H1 (cell line): ENCODE measurements around the gene GRHL3. TPM values are rescaled to one million over a fixed set of nuclear protein-coding genes. Genes with fewer than 3 reads are reported as not detected.
A peak's percentile ranks its signal among the peaks of the same experiment; 100 is the strongest.

Experiments
- CTCF ChIA-PET: fragments of 300-600 bp; sonication (Branson Sonifier 250); formaldehyde crosslinking; loops from one replicate; lab custom pipeline; 2021; ENCODE audit not compliant: partially characterized antibody; lab: Charles Lee
- POLR2A ChIA-PET: fragments of 300-600 bp; sonication (Branson Sonifier 250); formaldehyde crosslinking; loops from one replicate; lab custom pipeline; 2021; ENCODE audit warnings: inconsistent platforms; ENCODE audit not compliant: partially characterized antibody; lab: Charles Lee
- DNase-seq, 2 experiments: peaks; one replicate each; pipeline versions ENCODE4 v3.0.0 to v3.0.0-alpha.2; 2010 to 2022; ENCODE audit warnings: low spot score in 2 of 2, low read depth in 1 of 2, mixed read lengths in 1 of 2
- FAIRE-seq: peaks from 2 replicates; lab custom pipeline; 2011; peaks lifted over from hg19 to GRCh38; lab: Jason Lieb, UNC
- H2AFZ ChIP-seq: 2 replicates; pipeline ENCODE4 v1.8.1; 2012; ENCODE audit warnings: low read length, inconsistent platforms
- H2AK5ac ChIP-seq: 2 replicates; pipeline ENCODE4 v1.6.1; 2013; ENCODE audit warnings: low read depth, low read length
- H2BK120ac ChIP-seq: replicated peaks from 2 replicates; pipeline ENCODE3; 2013; ENCODE audit warnings: low read depth, low read length, inconsistent platforms
- H2BK12ac ChIP-seq: 2 replicates; pipeline ENCODE4 v1.6.1; 2013; ENCODE audit warnings: low read depth, low read length
- H2BK15ac ChIP-seq: 2 replicates; pipeline ENCODE4 v1.6.1; 2013; ENCODE audit warnings: low read length
- H2BK20ac ChIP-seq: 2 replicates; pipeline ENCODE4 v1.6.1; 2013; ENCODE audit warnings: low read length
- H2BK5ac ChIP-seq: 2 replicates; pipeline ENCODE4 v1.6.1; 2013; ENCODE audit warnings: low read depth, low read length
- H3K14ac ChIP-seq: 2 replicates; pipeline ENCODE4 v1.6.1; 2013; ENCODE audit warnings: inconsistent platforms; ENCODE audit not compliant: insufficient read length
- H3K18ac ChIP-seq: 2 replicates; pipeline ENCODE4 v1.6.1; 2013; ENCODE audit warnings: low read length; ENCODE audit errors: extremely low read depth
- H3K23ac ChIP-seq: 2 replicates; pipeline ENCODE4 v1.6.1; 2013; ENCODE audit warnings: inconsistent platforms; ENCODE audit not compliant: insufficient read length
- H3K23me2 ChIP-seq: 2 replicates; pipeline ENCODE4 v1.6.1; 2013; ENCODE audit warnings: low read depth, low read length
- H3K27ac ChIP-seq: 2 replicates; pipeline ENCODE4 v1.6.1; 2011; ENCODE audit warnings: low read depth, low read length, inconsistent platforms
- H3K27me3 ChIP-seq, 4 experiments: replicated peaks in 1 of 4; 1 replicate in 1 of 4; 2 replicates in 3 of 4; pipeline versions ENCODE4 v1.6.1 to v1.8.1; 2011 to 2013; ENCODE audit warnings: low read length in 3 of 4, mild to moderate bottlenecking in 3 of 4, inconsistent platforms in 2 of 4, mixed read lengths in 2 of 4, moderate library complexity in 1 of 4; ENCODE audit not compliant: control insufficient read depth in 3 of 4, insufficient read depth in 3 of 4; ENCODE audit errors: extremely low read depth in 1 of 4
- H3K36me3 ChIP-seq, 4 experiments: 2 replicates each; pipeline versions ENCODE4 v1.6.1 to v1.8.1; 2011 to 2013; ENCODE audit warnings: mild to moderate bottlenecking in 4 of 4, low read length in 3 of 4, moderate library complexity in 2 of 4, control low read depth in 1 of 4, inconsistent platforms in 1 of 4; ENCODE audit not compliant: insufficient read depth in 4 of 4, control insufficient read depth in 2 of 4
- H3K4ac ChIP-seq: replicated peaks from 2 replicates; pipeline ENCODE3; 2013; ENCODE audit warnings: low read length, low read depth, mixed read lengths, inconsistent platforms; ENCODE audit not compliant: insufficient read length
- H3K4me1 ChIP-seq, 4 experiments: replicated peaks in 1 of 4; 1 replicate in 1 of 4; 2 replicates in 3 of 4; pipeline versions ENCODE4 v1.6.1 to v1.8.1; 2011 to 2013; ENCODE audit warnings: low read length in 3 of 4, inconsistent platforms in 2 of 4, mixed read lengths in 1 of 4; ENCODE audit not compliant: insufficient read depth in 4 of 4, control insufficient read depth in 3 of 4
- H3K4me2 ChIP-seq, 2 experiments: 2 replicates each; pipeline versions ENCODE4 v1.6.1 to v1.8.1; 2011 to 2013; ENCODE audit warnings: low read depth in 2 of 2, low read length in 2 of 2, control low read depth in 1 of 2, inconsistent platforms in 1 of 2, mild to moderate bottlenecking in 1 of 2; ENCODE audit not compliant: insufficient read depth in 1 of 2
- H3K4me3 ChIP-seq, 4 experiments: fragments of 200-600, 300-600 bp in 1 of 4; sonication (generic), shearing (Covaris generic), sonication (Bioruptor Twin) in 1 of 4; 2 replicates each; pipeline versions ENCODE4 v1.5.1 to v1.8.1; 2011 to 2016; ENCODE audit warnings: low read length in 4 of 4, low read depth in 3 of 4, control low read depth in 2 of 4, inconsistent platforms in 2 of 4, mild to moderate bottlenecking in 2 of 4, mixed read lengths in 1 of 4, moderate library complexity in 1 of 4; ENCODE audit not compliant: insufficient read depth in 2 of 4; ENCODE audit errors: extremely low read depth in 1 of 4
- H3K56ac ChIP-seq: replicated peaks from 2 replicates; pipeline ENCODE3; 2013; ENCODE audit warnings: low read depth, mild to moderate bottlenecking, mixed read lengths, low read length, inconsistent platforms; ENCODE audit not compliant: insufficient read length
- H3K79me1 ChIP-seq: 2 replicates; pipeline ENCODE4 v1.6.1; 2013; ENCODE audit warnings: low read depth, low read length, control low read depth
- H3K79me2 ChIP-seq, 2 experiments: 2 replicates each; pipeline versions ENCODE4 v1.6.1 to v1.8.1; 2012 to 2013; ENCODE audit warnings: low read length in 2 of 2, mild to moderate bottlenecking in 2 of 2, inconsistent platforms in 1 of 2; ENCODE audit not compliant: insufficient read depth in 2 of 2, control insufficient read depth in 1 of 2
- H3K9ac ChIP-seq, 4 experiments: replicated peaks in 1 of 4; 1 replicate in 1 of 4; 2 replicates in 3 of 4; pipeline versions ENCODE4 v1.6.1 to v1.8.1; 2011 to 2013; ENCODE audit warnings: low read depth in 3 of 4, low read length in 3 of 4, control low read depth in 2 of 4, mild to moderate bottlenecking in 2 of 4, moderate library complexity in 2 of 4, inconsistent platforms in 1 of 4; ENCODE audit errors: extremely low read depth in 1 of 4
- H3K9me3 ChIP-seq, 2 experiments: 2 replicates each; pipeline versions ENCODE4 v1.6.1 to v1.8.1; 2012 to 2013; ENCODE audit warnings: mild to moderate bottlenecking in 2 of 2, moderate library complexity in 2 of 2, control low read depth in 1 of 2, inconsistent platforms in 1 of 2, low read depth in 1 of 2, low read length in 1 of 2, mixed read lengths in 1 of 2; ENCODE audit not compliant: insufficient read depth in 2 of 2
- H4K20me1 ChIP-seq, 2 experiments: replicated peaks in 1 of 2; 2 replicates each; pipeline versions ENCODE3 to v1.8.1; 2011 to 2013; ENCODE audit warnings: inconsistent platforms in 2 of 2, low read length in 2 of 2, mild to moderate bottlenecking in 1 of 2; ENCODE audit not compliant: insufficient read depth in 2 of 2, control insufficient read depth in 1 of 2
- H4K5ac ChIP-seq: 2 replicates; pipeline ENCODE4 v1.6.1; 2013; ENCODE audit warnings: low read length, low read depth, mixed read lengths, inconsistent platforms; ENCODE audit not compliant: insufficient read length
- H4K8ac ChIP-seq: 2 replicates; pipeline ENCODE4 v1.8.0; 2013; ENCODE audit warnings: mild to moderate bottlenecking, moderate library complexity, low read length, inconsistent platforms; ENCODE audit not compliant: insufficient read depth; ENCODE audit errors: extremely low read depth
- H4K91ac ChIP-seq: replicated peaks from 2 replicates; pipeline ENCODE3; 2013; ENCODE audit warnings: low read length, mixed read lengths, inconsistent platforms; ENCODE audit not compliant: insufficient read length
- ATF3 ChIP-seq: IDR thresholded peaks from 2 replicates; pipeline ENCODE4 v1.6.1; 2011; ENCODE audit warnings: low read depth, mild to moderate bottlenecking, low read length; ENCODE audit not compliant: insufficient read depth
- CEBPB ChIP-seq: IDR thresholded peaks from 2 replicates; pipeline ENCODE4 v1.6.1; 2012; ENCODE audit warnings: low read depth, low read length
- EGR1 ChIP-seq: IDR thresholded peaks from 2 replicates; pipeline ENCODE4 v1.6.1; 2011; ENCODE audit warnings: low read depth, low read length, borderline replicate concordance
- EZH2 ChIP-seq: fragments of 200-600 bp; sonication (generic); IDR thresholded peaks from 2 replicates; pipeline ENCODE4 v1.7.1; 2012; ENCODE audit warnings: low read depth, mild to moderate bottlenecking, moderate library complexity, low read length, inconsistent platforms; ENCODE audit not compliant: severe bottlenecking
- KDM5A ChIP-seq: fragments of 200-600 bp; IDR thresholded peaks from 2 replicates; pipeline ENCODE4 v1.7.1; 2012; ENCODE audit warnings: mild to moderate bottlenecking, low read length, inconsistent platforms, mixed read lengths
- MAFK ChIP-seq: IDR thresholded peaks from 2 replicates; pipeline ENCODE4 v1.6.1; 2012; ENCODE audit warnings: low read depth, mild to moderate bottlenecking, improper control_type of control experiment, low read length
- MAX ChIP-seq: IDR thresholded peaks from 2 replicates; pipeline ENCODE4 v1.6.1; 2012; ENCODE audit warnings: inconsistent platforms
- NRF1 ChIP-seq: IDR thresholded peaks from 2 replicates; pipeline ENCODE4 v1.6.1; 2011; ENCODE audit warnings: mild to moderate bottlenecking, low read depth, low read length, improper control_type of control experiment
- RBBP5 ChIP-seq: IDR thresholded peaks from 2 replicates; pipeline ENCODE4 v1.7.1; 2012; ENCODE audit warnings: low read depth, mild to moderate bottlenecking, inconsistent platforms, low read length, moderate library complexity, borderline replicate concordance
- RNF2 ChIP-seq: fragments of 200-900, 300-1000 bp; sonication (generic); IDR thresholded peaks from 2 replicates; pipeline ENCODE4 v1.7.1; 2016; ENCODE audit warnings: borderline replicate concordance, low read depth, mild to moderate bottlenecking, antibody characterized with exemption, low read length; ENCODE audit not compliant: poor library complexity, severe bottlenecking; ENCODE audit errors: missing control alignments
- TCF12 ChIP-seq: IDR thresholded peaks from 2 replicates; pipeline ENCODE4 v1.6.1; 2011; ENCODE audit warnings: low read depth, mild to moderate bottlenecking, low read length
- WGBS, 2 experiments: shearing (Covaris generic) in 1 of 2; methylation state at CpG; one replicate each; pipeline versions ENCODE4 v1.1.6 to v1.1.7; 2013 to 2015; ENCODE audit warnings: low lambda C conversion rate in 2 of 2, mixed read lengths in 2 of 2, inconsistent platforms in 1 of 2, low coverage in 1 of 2, missing lambda C conversion rate in 1 of 2; ENCODE audit not compliant: insufficient replicate concordance in 2 of 2, insufficient coverage in 1 of 2, insufficient read length in 1 of 2; ENCODE audit errors: extremely low coverage in 1 of 2, missing lambda C conversion rate in 1 of 2; 5-methylcytosine and 5-hydroxymethylcytosine counted together
- polyA plus RNA-seq, 7 experiments: library from polyadenylated mRNA; depleted of rRNA in 3 of 7; stranded (reverse) in 5 of 7; unstranded in 2 of 7; fragments of >200 nt in 5 of 7; fragments of 200-250 nt in 2 of 7; gene quantifications; 1 replicate in 5 of 7; 2 replicates in 1 of 7; 4 replicates in 1 of 7; pipeline versions ENCODE4 v1.2.1 to v1.2.3, GENCODE V29; 2011 to 2013; ENCODE audit warnings: missing spikeins in 2 of 7, mixed read lengths in 2 of 7
- total RNA-seq: library from RNA; stranded (reverse); fragmentation: NEBNext Ultra II Directional; extraction: Animal tissue kit (Norgen Biotek cat#: 25700); gene quantifications from 2 replicates; pipeline ENCODE4 v1.2.1, GENCODE V29; 2021

GRHL3 gene
- total and polyA plus RNA-seq, 2 of the 8 experiments (the other 6 are each of a cell fraction or from before 2014, with no cell fraction given) = 0.80 to 1.8 TPM

- no peak overlapping the region for H3K27ac ChIP-seq
- no peaks in the 10 kb centered on the region for H3K9me3 ChIP-seq
- H4K91ac ChIP-seq = peak overlapping the region; percentile 17
- POLR2A ChIA-PET = interaction anchor here (0.9 to 2.0 kb wide), 5 partner anchors 11 to 51 kb away, joined by 3 to 7 read pairs (median 3); partner anchors contain the start of gene GRHL3
- H2BK12ac ChIP-seq = no peak overlapping the region
- H2AK5ac ChIP-seq = no peak overlapping the region
- H2BK15ac ChIP-seq = no peak overlapping the region
- CTCF ChIA-PET = interaction anchor here (0.6 to 7.2 kb wide), 12 partner anchors 8 to 102 kb away, joined by 3 to 39 read pairs (median 3); no protein-coding TSS in a partner anchor
- 94% methylated on average over 15 of the region's 15 CpGs; no CpG with 5 or more reads in 1 of the 2 experiments for WGBS, 2 experiments
- no peak overlapping the region for H3K56ac ChIP-seq
- H2BK5ac ChIP-seq = no peak overlapping the region
- H3K4me3 ChIP-seq = no peak overlapping the region
- no peaks in the 10 kb centered on the region; the same call in 1 of the 2 replicates for H3K23me2 ChIP-seq
- H4K5ac ChIP-seq = no peak overlapping the region
- DNase-seq (no peak), FAIRE-seq (no peak)
- H3K4me2 ChIP-seq = no peak overlapping the region
- H2BK20ac ChIP-seq = no peak overlapping the region; the same call in 1 of the 2 replicates
- no peaks in the 10 kb centered on the region for H3K79me2 ChIP-seq
- H3K14ac ChIP-seq = no peak overlapping the region
- H2AFZ ChIP-seq = no peak overlapping the region
- H4K20me1 ChIP-seq = no peaks in the 10 kb centered on the region
- no peak overlapping the region for H2BK120ac ChIP-seq
- H3K79me1 ChIP-seq = no peaks in the 10 kb centered on the region
- H3K4me1 ChIP-seq = peaks cover 6 to 23% (median 11%) of the 10 kb centered on the region in 4 experiments
- H3K27me3 ChIP-seq = 0 out of 7 replicates have a peak, but pooled peaks cover 0 to 1% (median 0%) of the 10 kb centered on the region in 4 experiments
- H3K9ac ChIP-seq = no peak overlapping the region
- H3K36me3 ChIP-seq = no peaks in the 10 kb centered on the region
- no peak overlapping the region for H3K23ac ChIP-seq
- no peak overlapping the region for H3K4ac ChIP-seq
- peak overlapping the region; percentile 38; the same call in 1 of the 2 replicates for H3K18ac ChIP-seq
- H4K8ac ChIP-seq = no peak overlapping the region
- no peak for TF ChIP-seq TCF12
- no peak for TF ChIP-seq MAFK
- no peak for TF ChIP-seq EGR1
- no peak for TF ChIP-seq MAX
- TF ChIP-seq RNF2 = no peak
- no peak for TF ChIP-seq KDM5A
- no peak for TF ChIP-seq ATF3
- no peak for TF ChIP-seq EZH2
- TF ChIP-seq NRF1 = no peak
- no peak for TF ChIP-seq CEBPB
- TF ChIP-seq RBBP5 = no peak
Observed at GRCh38 chr1:24289937-24290595, 29.1 kb upstream of the GRHL3 start.
